Ovary (tissue), 9 donors: ENCODE measurements around the gene PSMG1. TPM values are rescaled to one million over a fixed set of nuclear protein-coding genes. Genes with fewer than 3 reads are reported as not detected.

Experiments
- DNase-seq, 5 donors: peaks; one replicate each; pipeline ENCODE4 v3.0.0-alpha.2; 2019 to 2020
- H3K27ac ChIP-seq, 2 donors: fragments of 200-600 bp; one replicate each; pipeline versions ENCODE4 v1.5.1 to v1.8.0; 2019 to 2022
- H3K27me3 ChIP-seq: fragments of 200-600 bp; one replicate; pipeline ENCODE4 v1.8.0; 2022
- H3K36me3 ChIP-seq: fragments of 200-600 bp; sonication (generic); one replicate; pipeline ENCODE4 v1.5.1; 2019
- H3K4me1 ChIP-seq: one replicate; pipeline ENCODE4 v1.8.1; 2013; ENCODE audit warnings: mild to moderate bottlenecking, moderate library complexity; ENCODE audit not compliant: insufficient read depth
- H3K4me3 ChIP-seq: fragments of 200-600 bp; sonication (generic); one replicate; pipeline ENCODE4 v1.5.1; 2017
- H3K9me3 ChIP-seq, 2 donors: fragments of 200-600 bp in 1 of 2; sonication (generic) in 1 of 2; one replicate each; pipeline versions ENCODE4 v1.5.1 to v1.8.1; 2013 to 2019; ENCODE audit warnings: mild to moderate bottlenecking in 1 of 2, moderate library complexity in 1 of 2
- EP300 ChIP-seq: sonication (generic); formaldehyde crosslinking; IDR thresholded peaks from one replicate; pipeline ENCODE4 v1.6.1; 2017; ENCODE audit warnings: antibody characterized with exemption
- POLR2A ChIP-seq: fragments of 450-650 bp; IDR thresholded peaks from one replicate; pipeline ENCODE4 v1.6.1; 2017; ENCODE audit warnings: antibody characterized with exemption, mild to moderate bottlenecking, moderate library complexity
- WGBS, 3 donors: extraction: QIAGEN DNeasy Blood & Tissue Kit in 1 of 3; methylation state at CpG; one replicate each; pipeline versions ENCODE4 v1.1.5 to v1.1.7; 2013 to 2017; 5-methylcytosine and 5-hydroxymethylcytosine counted together
- intact Hi-C, 4 donors: fragments of 100-400 bp; cut with DNase I; formaldehyde crosslinking; loops; one replicate each; pipeline versions ENCODE4 v1.11.0 to v1.15.1; 2022 to 2023
- polyA plus RNA-seq, 2 donors: library from polyadenylated mRNA; stranded (reverse); fragments of 200-250 nt in 1 of 2; fragments of 350-450 nt in 1 of 2; fragmentation: Illumina TruSeq in 1 of 2; extraction: RNeasy Lipid Tissue Mini Kit (QIAGEN cat#74804) in 1 of 2; gene quantifications; one replicate each; pipeline ENCODE4 v1.2.3, GENCODE V29; 2013 to 2014
- total RNA-seq, 7 donors: library from RNA; depleted of rRNA in 2 of 7; stranded (reverse); fragments of >200 nt in 2 of 7; fragmentation: NEBNext Ultra II Directional in 3 of 7; extraction: Animal tissue kit (Norgen Biotek cat#: 25700) in 3 of 7; gene quantifications; one replicate each; pipeline versions ENCODE4 v1.1.0 to v1.2.4, GENCODE V29; 2016 to 2023
- TF ChIP-seq, protein P1 (sequence below), 3 donors: fragments of 450-650 bp in 2 of 3; fragments of 200-600 bp in 1 of 3; IDR thresholded peaks; one replicate each; pipeline versions ENCODE4 v1.5.1 to v1.8.0; 2016 to 2022; ENCODE audit warnings: antibody characterized with exemption in 3 of 3, mild to moderate bottlenecking in 1 of 3
- donor health status: DM: no; HTN: no; CAD: no; lungs with moderate emphysema.
- donor health status: DM: no; HTN: no; CAD: no.
- donor health status: Bipolar disorder and iron deficiency.
- donor health status: DM: yes; HTN: yes; CAD: no.
- donor health status: DM: no; HTN: no; CAD: no.
- donor health status: DM: yes; HTN: yes; CAD: no.

The PSMG1 gene
- total and polyA plus RNA-seq, 9 donors, result 16.2 to 45.5 (median 32.2) TPM

DNA sequence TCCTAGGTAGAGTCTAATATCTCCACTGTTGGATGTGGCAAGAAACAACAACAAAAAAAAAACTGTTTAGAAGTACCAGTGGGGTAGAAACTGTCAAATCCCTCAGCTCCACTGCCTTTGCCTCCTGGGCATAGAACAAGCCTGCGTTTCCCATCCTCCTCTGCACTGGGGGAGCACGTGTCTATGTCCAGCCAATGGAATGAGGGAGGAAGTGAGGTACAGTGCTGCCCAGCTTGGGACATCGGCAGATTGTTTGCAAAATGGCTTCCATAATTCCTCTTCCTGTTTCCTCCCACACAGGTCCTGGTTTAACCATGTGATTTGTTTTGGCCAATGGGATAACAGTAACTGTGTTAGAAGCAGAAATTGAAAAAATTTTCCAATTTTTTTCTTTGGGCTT is 39.1 kb downstream of the PSMG1 start:
- H3K27me3 ChIP-seq, result no peaks in the 10 kb centered on the region
- TF ChIP-seq, protein P1, sequence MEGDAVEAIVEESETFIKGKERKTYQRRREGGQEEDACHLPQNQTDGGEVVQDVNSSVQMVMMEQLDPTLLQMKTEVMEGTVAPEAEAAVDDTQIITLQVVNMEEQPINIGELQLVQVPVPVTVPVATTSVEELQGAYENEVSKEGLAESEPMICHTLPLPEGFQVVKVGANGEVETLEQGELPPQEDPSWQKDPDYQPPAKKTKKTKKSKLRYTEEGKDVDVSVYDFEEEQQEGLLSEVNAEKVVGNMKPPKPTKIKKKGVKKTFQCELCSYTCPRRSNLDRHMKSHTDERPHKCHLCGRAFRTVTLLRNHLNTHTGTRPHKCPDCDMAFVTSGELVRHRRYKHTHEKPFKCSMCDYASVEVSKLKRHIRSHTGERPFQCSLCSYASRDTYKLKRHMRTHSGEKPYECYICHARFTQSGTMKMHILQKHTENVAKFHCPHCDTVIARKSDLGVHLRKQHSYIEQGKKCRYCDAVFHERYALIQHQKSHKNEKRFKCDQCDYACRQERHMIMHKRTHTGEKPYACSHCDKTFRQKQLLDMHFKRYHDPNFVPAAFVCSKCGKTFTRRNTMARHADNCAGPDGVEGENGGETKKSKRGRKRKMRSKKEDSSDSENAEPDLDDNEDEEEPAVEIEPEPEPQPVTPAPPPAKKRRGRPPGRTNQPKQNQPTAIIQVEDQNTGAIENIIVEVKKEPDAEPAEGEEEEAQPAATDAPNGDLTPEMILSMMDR (IDR thresholded peaks at IDR 0.05), result no peak
- no peak for TF ChIP-seq POLR2A
- no peak for TF ChIP-seq EP300
- H3K4me3 ChIP-seq, result no peak overlapping the region
- intact Hi-C loops, result loop anchor here in 2 of 4 donors (5.0 to 10.0 kb wide), 2 partner anchors 637 to 639 kb away; no protein-coding TSS in a partner anchor
- DNase-seq, result no peak
- WGBS, 3 donors, result 82 to 87% (median 85%) methylated on average over 3 of the region's 3 CpGs
- H3K4me1 ChIP-seq, result no peaks in the 10 kb centered on the region
- no peaks in the 10 kb centered on the region for H3K36me3 ChIP-seq
- H3K27ac ChIP-seq, result no peak overlapping the region
- no peaks in the 10 kb centered on the region for H3K9me3 ChIP-seq

DNA sequence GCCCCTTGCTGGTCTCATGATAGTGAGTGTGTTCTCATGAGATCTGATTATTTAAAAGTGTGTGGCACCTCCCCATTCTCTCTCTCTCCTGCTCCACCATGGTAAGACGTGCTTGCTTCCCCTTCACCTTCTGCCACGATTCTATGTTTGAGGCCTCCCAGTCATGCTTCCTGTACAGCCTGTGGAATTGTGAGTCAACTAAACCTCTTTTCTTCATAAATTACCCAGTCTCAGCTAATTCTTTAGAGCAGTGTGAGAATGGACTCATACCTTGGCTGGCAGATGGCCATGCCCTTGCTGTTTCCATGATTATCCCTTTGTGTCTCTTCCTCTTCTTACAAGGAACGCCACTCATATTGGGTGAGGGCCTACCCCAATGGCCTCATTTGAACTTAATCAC is 40.3 kb downstream of the PSMG1 start:
- Histone ChIP-seq H3K36me3 (no peaks in the 10 kb centered on the region), H3K27ac (no peak overlapping the region), H3K4me3 (no peak overlapping the region), H3K9me3 (no peaks in the 10 kb centered on the region), H3K4me1 (no peaks in the 10 kb centered on the region), H3K27me3 (no peaks in the 10 kb centered on the region)
- no peak for TF ChIP-seq POLR2A
- TF ChIP-seq EP300, result no peak
- DNase-seq, result no peak
- 90 to 95% (median 91%) methylated on average over 3 of the region's 3 CpGs for WGBS, 3 donors
- intact Hi-C loops, result loop anchor here in 2 of 4 donors (5.0 to 10.0 kb wide), 2 partner anchors 636 to 638 kb away; no protein-coding TSS in a partner anchor

DNA sequence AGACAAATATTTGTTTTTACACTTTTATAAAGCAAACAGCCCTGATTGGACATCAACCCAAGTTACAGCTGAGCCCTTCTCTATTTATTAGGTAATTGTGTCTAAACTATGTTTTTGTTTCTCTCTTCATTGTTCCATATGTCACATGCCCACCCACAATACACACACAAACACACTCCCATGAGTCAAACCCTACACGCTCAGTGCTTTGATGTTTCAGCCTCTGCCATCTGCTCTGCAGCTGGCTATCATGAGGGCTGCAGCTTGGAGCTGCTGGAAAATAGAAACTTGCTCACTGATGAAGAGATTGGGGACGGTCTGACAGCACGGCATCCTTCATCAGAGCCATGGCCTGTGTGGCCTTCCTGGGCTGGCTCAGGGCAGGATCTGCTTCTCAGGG is 41.7 kb downstream of the PSMG1 start:
- 34 to 72% (median 41%) methylated on average over 3 of the region's 3 CpGs for WGBS, 3 donors
- Histone ChIP-seq H3K4me3 (no peak overlapping the region), H3K27me3 (no peaks in the 10 kb centered on the region), H3K27ac (no peak overlapping the region), H3K9me3 (no peaks in the 10 kb centered on the region), H3K36me3 (no peaks in the 10 kb centered on the region), H3K4me1 (no peaks in the 10 kb centered on the region)
- TF ChIP-seq EP300 (no peak), POLR2A (no peak)
- TF ChIP-seq, protein P1 (IDR thresholded peaks at IDR 0.05), result no peak
- intact Hi-C loops, result loop anchor here in 2 of 4 donors (5.0 to 10.0 kb wide), 2 partner anchors 634 to 637 kb away; no protein-coding TSS in a partner anchor
- no peak for DNase-seq

DNA sequence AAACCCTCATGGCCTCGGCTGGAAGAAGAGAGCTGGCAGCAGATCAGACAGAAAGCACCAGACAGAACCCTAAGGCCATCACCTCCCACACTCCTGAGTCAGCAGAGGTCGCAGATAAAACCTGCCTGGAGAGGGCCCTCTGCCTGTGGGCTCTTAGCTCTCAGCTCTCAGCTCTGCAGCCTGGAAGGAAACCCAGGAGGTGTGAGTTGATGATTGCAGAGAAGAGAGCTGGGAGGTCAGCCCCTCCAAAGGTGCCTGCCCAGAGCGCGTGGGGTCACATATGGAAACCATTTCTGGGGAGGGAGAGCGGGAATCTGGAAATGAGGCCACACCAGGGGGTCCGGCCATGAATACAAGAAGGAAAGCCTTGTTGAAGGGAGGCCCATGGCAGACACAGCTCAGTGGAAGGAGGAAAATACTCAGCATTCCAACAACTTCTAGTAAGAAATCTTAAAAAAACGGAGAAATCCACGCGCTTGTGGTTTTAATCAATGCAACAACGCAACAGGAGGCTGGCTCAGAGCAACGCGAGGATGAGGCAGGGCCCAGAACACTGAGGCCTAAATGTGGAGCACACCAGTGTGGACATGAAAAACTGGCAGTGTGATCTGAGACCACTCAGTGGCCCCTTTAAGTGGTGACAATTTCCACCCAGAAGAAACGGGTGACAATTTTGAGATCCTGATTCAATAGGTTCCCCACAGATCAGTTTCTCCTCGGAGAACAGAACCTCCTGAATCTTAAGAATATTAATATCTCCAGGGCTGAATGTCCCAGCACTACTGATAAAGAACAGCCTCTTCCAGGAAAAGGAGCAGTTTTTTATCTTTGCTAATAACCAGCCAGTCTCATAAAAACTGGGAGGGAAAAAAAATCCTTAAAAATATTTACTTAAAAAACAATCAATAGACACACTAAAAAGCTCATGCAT is 45.7 kb downstream of the PSMG1 start:
- H3K4me3 ChIP-seq, result no peak overlapping the region
- H3K9me3 ChIP-seq, result no peaks in the 10 kb centered on the region
- no peaks in the 10 kb centered on the region for H3K27me3 ChIP-seq
- WGBS, 3 donors, result 38 to 56% (median 54%) methylated on average over 14 of the region's 14 CpGs
- DNase-seq, result peak in 4 of 5 donors; percentile 42 to 68 (median 54)
- peak overlapping the region; percentile 19 to 56 for H3K27ac ChIP-seq
- no peaks in the 10 kb centered on the region for H3K36me3 ChIP-seq
- intact Hi-C loops, result loop anchor here (2.0 to 10.0 kb wide), 4 partner anchors 330 to 633 kb away; partner anchors contain the start of gene ETS2 (in 1 of the 4)
- H3K4me1 ChIP-seq, result no peaks in the 10 kb centered on the region
- TF ChIP-seq, protein P1 (IDR thresholded peaks at IDR 0.05), result no peak
- TF ChIP-seq POLR2A (no peak), EP300 (no peak)
